PC-3 (cell line): ENCODE measurements around the gene AMD1.

Experiments used
- CTCF ChIP-seq: fragments of 300-600 bp; sonication (generic); conservative IDR thresholded peaks from 2 replicates; pipeline ENCODE4 v1.5.1; 2017; ENCODE audit warnings: antibody characterized with exemption, low read depth, mild to moderate bottlenecking, low read length
- EZH2 ChIP-seq: fragments of 300-600 bp; sonication (generic); IDR thresholded peaks from one replicate; pipeline ENCODE4 v1.6.1; 2017; ENCODE audit warnings: antibody characterized with exemption, mild to moderate bottlenecking, low read length; ENCODE audit not compliant: unreplicated experiment
- EZH2phosphoT487 ChIP-seq: fragments of 300-600 bp; sonication (generic); IDR thresholded peaks from 2 replicates; pipeline ENCODE4 v1.6.1; 2018; ENCODE audit warnings: mild to moderate bottlenecking, antibody characterized with exemption, low read length, borderline replicate concordance

DNA sequence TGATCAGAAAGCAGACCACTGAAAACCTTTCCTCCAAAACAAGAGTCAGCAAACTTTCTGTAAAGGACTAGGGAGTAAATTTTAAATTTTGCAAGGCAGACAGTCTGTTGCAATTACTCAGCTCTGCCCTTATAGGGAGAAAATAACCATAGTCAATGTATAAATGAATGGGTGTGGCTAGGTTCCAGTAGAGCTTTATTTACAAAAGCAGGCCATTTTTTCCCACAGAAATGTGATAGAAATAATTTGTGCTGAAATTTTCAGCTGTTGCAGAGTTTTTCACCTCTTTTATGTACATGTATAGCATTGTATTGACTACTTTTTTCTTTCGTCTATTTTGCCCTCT lies 7.7 kb downstream of the AMD1 start:
- TF ChIP-seq CTCF = no peak
- no peak for TF ChIP-seq EZH2
- TF ChIP-seq EZH2phosphoT487 = no peak
